ENCODE results near the gene KLHDC8B. TPM values are rescaled to one million over a fixed set of nuclear protein-coding genes. Genes with fewer than 3 reads are reported as not detected.
"Not testable (repeated sequence)": the region's sequence is repeated elsewhere in the genome, so short reads cannot be mapped to it uniquely, and the experiment has no call there.

Gene KLHDC8B
- total and polyA plus RNA-seq, 2 donors from 2014 or later: 23.4 to 36.5 TPM

DNA sequence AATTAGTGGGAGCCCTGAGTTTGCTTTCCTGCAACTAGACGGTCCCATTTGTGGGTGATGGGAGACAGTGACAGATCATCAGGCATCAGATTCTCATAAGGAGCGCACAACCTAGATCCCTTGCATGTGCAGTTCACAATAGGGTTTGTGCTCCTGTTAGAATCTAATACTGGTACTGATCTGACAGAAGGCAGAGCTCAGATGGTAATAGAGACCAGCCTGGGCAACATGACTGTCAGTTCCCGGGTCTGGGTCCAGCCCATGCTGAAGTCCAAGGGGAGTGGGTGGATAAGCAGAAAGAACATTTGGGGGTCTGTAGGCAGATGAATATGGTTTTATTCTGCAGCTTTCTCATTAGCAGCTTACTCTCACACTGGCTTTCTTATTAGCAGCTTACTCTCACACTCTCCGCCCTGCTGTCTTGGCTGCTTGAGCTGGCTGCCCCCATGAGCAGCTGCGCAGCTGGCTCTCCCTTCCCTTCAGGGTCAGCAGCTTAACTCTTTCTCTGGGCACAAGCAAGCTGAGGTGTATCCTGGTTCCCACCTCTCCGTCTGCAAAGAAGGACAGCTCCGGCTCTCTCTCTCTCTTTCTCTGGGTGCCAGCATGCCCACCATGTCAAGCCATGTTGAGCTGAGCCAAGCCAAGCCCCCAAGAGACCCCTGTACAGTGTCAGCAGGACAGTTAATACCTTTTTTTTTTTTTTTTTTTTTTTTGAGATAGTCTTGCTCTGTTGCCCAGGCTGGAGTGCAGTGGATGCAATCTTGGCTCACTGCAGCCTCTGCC lies 46.5 kb downstream of the KLHDC8B start:
- FAIRE-seq: no peak
- H3K27me3 ChIP-seq (ENCODE audit: control insufficient read depth, insufficient read depth, low read length): no peaks in the 10 kb centered on the region

DNA sequence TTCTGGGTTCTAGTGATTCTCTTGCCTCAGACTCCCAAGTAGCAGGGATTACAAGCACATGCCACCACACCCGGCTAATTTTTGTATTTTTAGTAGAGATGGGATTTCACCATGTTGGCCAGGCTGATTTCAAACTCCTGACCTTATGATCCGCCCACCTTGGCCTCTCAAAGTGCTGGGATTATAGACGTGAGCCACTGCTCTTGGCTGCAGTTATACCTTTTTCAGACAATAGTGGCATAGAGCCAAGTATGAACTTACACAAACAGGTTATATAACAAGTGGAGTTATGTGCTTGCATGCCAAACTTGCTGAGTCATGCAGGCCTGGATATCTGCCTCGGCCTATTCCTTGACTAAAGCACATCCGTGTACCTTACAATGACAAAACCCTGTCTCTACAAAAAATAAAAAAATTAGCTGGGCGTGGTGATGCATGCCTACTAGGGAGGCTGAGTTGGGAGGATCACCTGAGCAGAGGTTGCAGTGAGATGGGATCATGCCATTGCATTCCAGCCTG lies 47.1 kb downstream of the KLHDC8B start:
- H3K9ac ChIP-seq (ENCODE audit: low read length in 3 of 3); H3K27me3 ChIP-seq (ENCODE audit: control insufficient read depth, insufficient read depth, low read length); intact Hi-C loops (cut with DNase I); H3K36me3 ChIP-seq (ENCODE audit: control insufficient read depth in 2 of 3, insufficient read depth in 3 of 3, low read length in 3 of 3); H3K4me1 ChIP-seq (ENCODE audit: control insufficient read depth in 2 of 3, insufficient read depth in 2 of 3, low read depth in 1 of 3, low read length in 3 of 3); H3K4me3 ChIP-seq (ENCODE audit: low read length in 3 of 3); H3K9me3 ChIP-seq (ENCODE audit: control insufficient read depth in 2 of 3, insufficient read depth in 1 of 3, low read length in 3 of 3); H3K27ac ChIP-seq (ENCODE audit: low read depth in 2 of 2, low read length in 2 of 2); FAIRE-seq: not testable (repeated sequence)
- peak in 2 of 5 donors; percentile 34 to 67 for DNase-seq

More for the DNA sequence above, 46.5 kb downstream of the KLHDC8B start:
- Histone ChIP-seq H3K27ac (ENCODE audit: low read depth in 2 of 2, low read length in 2 of 2) (no peak overlapping the region), H3K9me3 (ENCODE audit: control insufficient read depth in 2 of 3, insufficient read depth in 1 of 3, low read length in 3 of 3) (no peaks in the 10 kb centered on the region), H3K4me3 (ENCODE audit: low read length in 3 of 3) (no peak overlapping the region), H3K4me1 (ENCODE audit: control insufficient read depth in 2 of 3, insufficient read depth in 2 of 3, low read depth in 1 of 3, low read length in 3 of 3) (peaks cover 0 to 3% (median 0%) of the 10 kb centered on the region in 3 donors), H3K36me3 (ENCODE audit: control insufficient read depth in 2 of 3, insufficient read depth in 3 of 3, low read length in 3 of 3) (no peaks in the 10 kb centered on the region), H3K9ac (ENCODE audit: low read length in 3 of 3) (peak overlapping the region in 1 of 3 donors; percentile 35)
- no peak for DNase-seq
- no peak for TF ChIP-seq CTCF (IDR thresholded peaks at IDR 0.05; ENCODE audit: borderline replicate concordance, extremely low read depth, insufficient read depth)
- intact Hi-C loops (cut with DNase I): no loop called here

GRCh38 chr3:49219132-49219531 lies 47.7 kb downstream of the KLHDC8B start:
- intact Hi-C loops (cut with DNase I): no loop called here
- Histone ChIP-seq H3K4me1 (ENCODE audit: control insufficient read depth in 2 of 3, insufficient read depth in 2 of 3, low read depth in 1 of 3, low read length in 3 of 3) (peaks cover 0 to 3% (median 0%) of the 10 kb centered on the region in 3 donors), H3K27me3 (ENCODE audit: control insufficient read depth, insufficient read depth, low read length) (no peaks in the 10 kb centered on the region), H3K9ac (ENCODE audit: low read length in 3 of 3) (no peak overlapping the region), H3K4me3 (ENCODE audit: low read length in 3 of 3) (no peak overlapping the region), H3K9me3 (ENCODE audit: control insufficient read depth in 2 of 3, insufficient read depth in 1 of 3, low read length in 3 of 3) (no peaks in the 10 kb centered on the region), H3K36me3 (ENCODE audit: control insufficient read depth in 2 of 3, insufficient read depth in 3 of 3, low read length in 3 of 3) (no peaks in the 10 kb centered on the region), H3K27ac (ENCODE audit: low read depth in 2 of 2, low read length in 2 of 2) (no peak overlapping the region)
- no peak for TF ChIP-seq CTCF (IDR thresholded peaks at IDR 0.05; ENCODE audit: borderline replicate concordance, extremely low read depth, insufficient read depth)
- FAIRE-seq: no peak
- DNase-seq: no peak

DNA sequence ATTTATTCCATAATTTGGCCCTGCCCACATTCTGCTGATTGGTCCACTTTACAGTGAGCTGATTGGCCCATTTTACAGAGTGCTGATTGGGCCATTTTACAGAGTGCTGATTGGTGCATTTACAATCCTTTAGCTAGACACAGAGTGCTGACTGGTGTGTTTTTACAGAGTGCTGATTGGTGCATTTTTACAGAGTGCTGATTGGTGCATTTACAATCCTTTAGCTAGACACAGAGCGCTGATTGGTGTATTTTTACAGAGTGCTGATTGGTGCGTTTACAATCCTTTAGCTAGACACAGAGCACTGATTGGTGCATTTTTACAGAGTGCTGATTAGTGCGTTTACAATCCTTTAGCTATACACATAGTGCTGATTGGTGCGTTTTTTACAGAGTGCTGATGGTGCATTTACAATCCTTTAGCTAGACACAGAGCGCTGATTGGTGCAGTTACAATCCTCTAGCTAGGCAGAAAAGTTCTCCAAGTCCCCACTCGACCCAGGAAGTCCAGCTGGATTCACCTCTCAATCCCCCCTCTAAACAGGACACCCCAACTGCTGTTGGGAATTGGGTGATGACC lies 49.7 kb downstream of the KLHDC8B start:
- intact Hi-C loops (cut with DNase I); H3K9me3 ChIP-seq (ENCODE audit: control insufficient read depth in 2 of 3, insufficient read depth in 1 of 3, low read length in 3 of 3); H3K27ac ChIP-seq (ENCODE audit: low read depth in 2 of 2, low read length in 2 of 2); H3K4me1 ChIP-seq (ENCODE audit: control insufficient read depth in 2 of 3, insufficient read depth in 2 of 3, low read depth in 1 of 3, low read length in 3 of 3); H3K9ac ChIP-seq (ENCODE audit: low read length in 3 of 3); DNase-seq; H3K36me3 ChIP-seq (ENCODE audit: control insufficient read depth in 2 of 3, insufficient read depth in 3 of 3, low read length in 3 of 3); H3K4me3 ChIP-seq (ENCODE audit: low read length in 3 of 3); FAIRE-seq; H3K27me3 ChIP-seq (ENCODE audit: control insufficient read depth, insufficient read depth, low read length): not testable (repeated sequence)
